Measurements from ENCODE around the gene RCVRN. TPM values are rescaled to one million over a fixed set of nuclear protein-coding genes. Genes with fewer than 3 reads are reported as not detected.

Gene RCVRN
- total RNA-seq, 1 experiment from 2014 or later, result not detected

DNA sequence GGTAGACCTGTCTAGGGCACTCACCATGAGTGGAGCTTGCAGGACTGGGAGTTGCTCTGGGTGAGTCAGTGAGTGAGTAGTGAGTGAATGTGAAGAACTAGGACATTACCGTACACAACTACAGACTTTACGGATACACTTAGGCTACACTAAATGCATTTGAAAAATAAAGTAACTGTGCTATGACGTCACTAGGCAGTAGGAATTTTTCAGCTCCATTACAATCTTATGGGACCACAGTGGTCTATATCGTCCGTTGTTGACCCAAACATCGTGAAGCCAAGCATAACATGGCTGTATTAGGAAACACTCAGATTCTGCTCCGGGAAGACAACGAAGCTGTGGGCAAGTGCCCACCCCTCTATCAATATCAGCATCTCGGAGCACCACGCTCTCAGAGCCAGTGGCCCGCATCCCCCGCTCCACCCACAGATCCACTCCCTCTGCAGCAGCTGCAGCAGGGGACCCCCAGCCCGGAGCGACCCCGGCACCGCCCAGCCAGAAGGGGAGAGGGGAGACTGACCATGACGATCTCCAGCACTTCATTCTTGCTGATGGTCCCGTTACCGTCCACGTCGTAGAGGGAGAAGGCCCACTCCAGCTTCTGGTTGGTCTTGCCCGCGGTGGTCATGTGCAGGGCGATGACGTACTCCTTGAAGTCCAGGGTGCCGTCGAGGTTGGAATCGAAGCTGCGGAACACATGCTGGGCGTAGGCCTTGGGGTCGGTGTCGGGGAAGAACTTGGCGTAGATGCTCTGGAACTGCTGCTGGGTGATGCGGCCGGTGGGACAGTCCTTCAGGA is 594 bp downstream of the RCVRN start:
- no peaks in the 10 kb centered on the region for H3K23me2 ChIP-seq (ENCODE audit: insufficient read length, low read depth, low read length, poor library complexity, severe bottlenecking)
- H3K27me3 ChIP-seq (ENCODE audit: insufficient read depth, low read length), result no peaks in the 10 kb centered on the region; the same call in 1 of the 2 replicates
- Mint-ChIP-seq H3K9me3 (peaks cover 0 to 1% of the 10 kb centered on the region in 2 experiments; a peak in 2 of 5 replicates), H3K36me3 (ENCODE audit: insufficient read depth in 1 of 3, low read depth in 3 of 3) (no peaks in the 10 kb centered on the region; a peak in 1 of 7 replicates), H3K27me3 (ENCODE audit: low read depth) (peaks cover 6% of the 10 kb centered on the region), H3K4me1 (peaks cover 16 to 46% of the 10 kb centered on the region in 2 experiments), H3K4me3 (no peak overlapping the region), H3K27ac (no peak overlapping the region)
- H2BK12ac ChIP-seq (ENCODE audit: insufficient read length, low read depth, low read length), result no peak overlapping the region
- no peak overlapping the region for H2BK5ac ChIP-seq (ENCODE audit: insufficient read length, low read length)
- no peak overlapping the region for H3K18ac ChIP-seq (ENCODE audit: insufficient read length, low read depth, low read length)
- no peak for DNase-seq
- H4K20me1 ChIP-seq (ENCODE audit: control insufficient read depth, insufficient read depth, insufficient read length), result no peaks in the 10 kb centered on the region
- H4K91ac ChIP-seq (ENCODE audit: insufficient read length, low read depth, low read length), result no peak overlapping the region
- H2BK120ac ChIP-seq (ENCODE audit: low read depth, low read length, poor library complexity, severe bottlenecking), result no peak overlapping the region
- H3K23ac ChIP-seq (ENCODE audit: insufficient read length, low read depth, low read length), result no peak overlapping the region
- no peak overlapping the region for H2BK20ac ChIP-seq (ENCODE audit: low read depth, low read length, poor library complexity, severe bottlenecking)
- no peak overlapping the region for H3K27ac ChIP-seq (ENCODE audit: insufficient read length, low read depth, low read length)
- no peak overlapping the region for H3K56ac ChIP-seq (ENCODE audit: insufficient read length, low read depth, low read length)
- H3K14ac ChIP-seq (ENCODE audit: insufficient read depth, low read length), result no peak overlapping the region
- no peak overlapping the region for H3K9ac ChIP-seq (ENCODE audit: extremely low read depth, insufficient read length, low read length)
- H3K4ac ChIP-seq (ENCODE audit: low read depth, low read length), result no peak overlapping the region
- no peak overlapping the region for H3T11ph ChIP-seq (ENCODE audit: low read length)
- H2AFZ ChIP-seq (ENCODE audit: low read length), result no peak overlapping the region
- H4K5ac ChIP-seq (ENCODE audit: insufficient read length, low read depth, low read length), result no peak overlapping the region
- no peak overlapping the region for H2BK15ac ChIP-seq (ENCODE audit: low read depth, low read length)
- WGBS (ENCODE audit: extremely low coverage, insufficient read length, low lambda C conversion rate), result no CpG with 5 or more reads among the region's 35 CpGs
- H2AK5ac ChIP-seq (ENCODE audit: insufficient read length, low read length), result no peak overlapping the region
- no peak overlapping the region for H4K8ac ChIP-seq (replicated peaks; ENCODE audit: insufficient read length, low read depth, low read length)
- no peak overlapping the region for H3K4me2 ChIP-seq (ENCODE audit: insufficient read depth, insufficient read length, low read length)
- H3K4me1 ChIP-seq (ENCODE audit: insufficient read depth, low read length), result no peaks in the 10 kb centered on the region; the same call in 1 of the 2 replicates
- no peaks in the 10 kb centered on the region for H3K9me3 ChIP-seq (ENCODE audit: control insufficient read depth, low read depth, low read length)
- TF ChIP-seq CTCF (conservative IDR thresholded peaks at IDR 0.05), result no peak
- no peaks in the 10 kb centered on the region for H3K79me1 ChIP-seq (ENCODE audit: insufficient read depth, low read depth, low read length, poor library complexity, severe bottlenecking)
- no peaks in the 10 kb centered on the region for H3K79me2 ChIP-seq (ENCODE audit: insufficient read depth, low read length)

Data from H9 (cell line).